ENCODE data around the gene C1QTNF8. TPM values are rescaled to one million over a fixed set of nuclear protein-coding genes. Genes with fewer than 3 reads are reported as not detected.

C1QTNF8 gene
- total RNA-seq = not detected in 2 replicates

GRCh38 chr16:1096169-1097082 is at the start of gene C1QTNF8:
Gene C1QTNF8, minus strand, starts transcription at chr16:1096244. Its CDS starts 1,322 bp downstream, at chr16:1094922.

GRCh38 chr16:1072526-1073261 is 23.4 kb downstream of the C1QTNF8 start, which contains the start of gene SSTR5:
Gene SSTR5, plus strand, starts transcription at chr16:1072747. Its CDS starts 6,122 bp downstream, at chr16:1078869.

Other genes with a start within 250 kb of the C1QTNF8 start
- gene LMF1, start 125.3 kb downstream of the C1QTNF8 start, total RNA-seq = 17.9 and 20.8 TPM in 2 replicates
- gene SOX8, start 114.5 kb downstream of the C1QTNF8 start, total RNA-seq = under 0.01 and 0.14 TPM in 2 replicates
- not detected in 2 replicates for gene SSTR5, start 23.5 kb downstream of the C1QTNF8 start, total RNA-seq
- gene CACNA1H, start 56.9 kb upstream of the C1QTNF8 start, total RNA-seq = 0.66 and 2.4 TPM in 2 replicates
- not detected in 2 replicates for gene TPSG1, start 129.0 kb upstream of the C1QTNF8 start, total RNA-seq
- gene TPSB2, start 133.9 kb upstream of the C1QTNF8 start, total RNA-seq = not detected in 2 replicates
- gene TPSAB1, start 144.5 kb upstream of the C1QTNF8 start, total RNA-seq = not detected in 2 replicates
- gene TPSD1, start 159.8 kb upstream of the C1QTNF8 start, total RNA-seq = not detected in 2 replicates
- gene UBE2I, start 213.4 kb upstream of the C1QTNF8 start, total RNA-seq = 63.9 and 86.0 TPM in 2 replicates
- gene BAIAP3, start 237.4 kb upstream of the C1QTNF8 start, total RNA-seq = 0.66 and 2.4 TPM in 2 replicates

Data from placental pericyte (primary cell).